ENCODE measurements around the gene ITGA5. TPM values are rescaled to one million over a fixed set of nuclear protein-coding genes. Genes with fewer than 3 reads are reported as not detected.

Gene ITGA5
- total RNA-seq, 1 experiment from 2014 or later: 12.2 TPM

- TF ChIP-seq CTCF (conservative IDR thresholded peaks at IDR 0.05): no peak
- no peak overlapping the region for H3K18ac ChIP-seq (ENCODE audit: insufficient read length, low read depth, low read length)
- no peak overlapping the region for H3K56ac ChIP-seq (ENCODE audit: insufficient read length, low read depth, low read length)
- Mint-ChIP-seq H3K4me1 (no peaks in the 10 kb centered on the region), H3K4me3 (no peak overlapping the region), H3K27me3 (ENCODE audit: low read depth) (peaks cover 89% of the 10 kb centered on the region), H3K9me3 (no peaks in the 10 kb centered on the region), H3K27ac (no peak overlapping the region), H3K36me3 (ENCODE audit: insufficient read depth in 1 of 3, low read depth in 3 of 3) (no peaks in the 10 kb centered on the region)
- no peaks in the 10 kb centered on the region for H3K9me3 ChIP-seq (ENCODE audit: control insufficient read depth, low read depth, low read length)
- H2BK20ac ChIP-seq (ENCODE audit: low read depth, low read length, poor library complexity, severe bottlenecking): no peak overlapping the region
- H3K9ac ChIP-seq (ENCODE audit: extremely low read depth, insufficient read length, low read length): no peak overlapping the region
- no peak overlapping the region for H3K23ac ChIP-seq (ENCODE audit: insufficient read length, low read depth, low read length)
- H4K8ac ChIP-seq (replicated peaks; ENCODE audit: insufficient read length, low read depth, low read length): no peak overlapping the region
- no peak overlapping the region for H2BK120ac ChIP-seq (ENCODE audit: low read depth, low read length, poor library complexity, severe bottlenecking)
- no CpG with 5 or more reads among the region's 3 CpGs for WGBS (ENCODE audit: extremely low coverage, insufficient read length, low lambda C conversion rate)
- H3K14ac ChIP-seq (ENCODE audit: insufficient read depth, low read length): no peak overlapping the region
- no peaks in the 10 kb centered on the region for H3K23me2 ChIP-seq (ENCODE audit: insufficient read length, low read depth, low read length, poor library complexity, severe bottlenecking)
- no peak overlapping the region for H3K4ac ChIP-seq (ENCODE audit: low read depth, low read length)
- H4K20me1 ChIP-seq (ENCODE audit: control insufficient read depth, insufficient read depth, insufficient read length): no peaks in the 10 kb centered on the region
- no peak overlapping the region for H3K27ac ChIP-seq (ENCODE audit: insufficient read length, low read depth, low read length)
- no peak overlapping the region for H4K5ac ChIP-seq (ENCODE audit: insufficient read length, low read depth, low read length)
- no peak overlapping the region for H2AK5ac ChIP-seq (ENCODE audit: insufficient read length, low read length)
- no peaks in the 10 kb centered on the region for H3K79me2 ChIP-seq (ENCODE audit: insufficient read depth, low read length)
- H2AFZ ChIP-seq (ENCODE audit: low read length): no peak overlapping the region
- no peak overlapping the region for H2BK5ac ChIP-seq (ENCODE audit: insufficient read length, low read length)
- H3K27me3 ChIP-seq (ENCODE audit: insufficient read depth, low read length): no peaks in the 10 kb centered on the region
- H3T11ph ChIP-seq (ENCODE audit: low read length): no peak overlapping the region
- H3K4me2 ChIP-seq (ENCODE audit: insufficient read depth, insufficient read length, low read length): no peak overlapping the region
- no peak overlapping the region for H2BK15ac ChIP-seq (ENCODE audit: low read depth, low read length)
- H4K91ac ChIP-seq (ENCODE audit: insufficient read length, low read depth, low read length): no peak overlapping the region
- no peak for DNase-seq
- H3K4me1 ChIP-seq (ENCODE audit: insufficient read depth, low read length): no peaks in the 10 kb centered on the region
- H2BK12ac ChIP-seq (ENCODE audit: insufficient read length, low read depth, low read length): no peak overlapping the region
- H3K79me1 ChIP-seq (ENCODE audit: insufficient read depth, low read depth, low read length, poor library complexity, severe bottlenecking): no peaks in the 10 kb centered on the region
Measured at GRCh38 chr12:54463484-54463883, 44.4 kb upstream of the ITGA5 start.
